Retinal pigment epithelial cell (primary cell): ENCODE data around the gene SRRM2.

Experiments
- DNase-seq: peaks from one replicate; pipeline ENCODE4 v3.0.0-alpha.2; 2010; ENCODE audit warnings: low read depth
- H3K4me3 ChIP-seq: 2 replicates; pipeline ENCODE4 v1.5.1; 2011; ENCODE audit warnings: mild to moderate bottlenecking, low read length, control low read depth, moderate library complexity
- TF ChIP-seq, protein P1 (sequence below): conservative IDR thresholded peaks from 2 replicates; pipeline ENCODE4 v1.5.1; 2011; ENCODE audit warnings: low read depth, low read length, control low read depth, inconsistent platforms

SRRM2 gene

DNA sequence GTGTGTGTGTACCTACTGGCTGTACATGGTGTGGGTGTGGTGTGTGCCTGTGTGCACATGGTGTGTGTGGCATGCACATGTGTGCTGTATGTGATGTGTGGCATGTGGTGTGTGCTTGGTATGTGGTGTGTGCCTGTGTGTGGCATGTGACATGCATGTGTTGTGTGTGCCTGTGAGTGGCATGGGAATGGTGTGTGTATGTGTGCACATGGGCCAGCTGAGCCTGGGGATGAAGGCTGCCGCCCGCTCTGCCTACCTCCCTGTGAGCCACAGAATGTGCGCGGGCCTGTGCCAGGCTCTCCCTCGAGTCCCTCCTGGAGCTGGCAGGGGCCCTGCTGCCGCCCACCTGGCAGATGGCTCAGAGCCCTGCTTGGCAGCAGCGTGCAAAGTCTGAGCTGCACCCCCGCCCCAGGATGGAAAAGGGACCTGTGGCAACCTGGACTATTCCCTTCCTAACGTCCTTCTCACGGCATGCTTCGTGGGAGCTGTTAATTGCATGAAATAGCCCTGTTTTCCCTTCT, 41.7 kb upstream of the SRRM2 start:
- H3K4me3 ChIP-seq, result no peak overlapping the region
- DNase-seq, result no peak
- TF ChIP-seq, protein P1, sequence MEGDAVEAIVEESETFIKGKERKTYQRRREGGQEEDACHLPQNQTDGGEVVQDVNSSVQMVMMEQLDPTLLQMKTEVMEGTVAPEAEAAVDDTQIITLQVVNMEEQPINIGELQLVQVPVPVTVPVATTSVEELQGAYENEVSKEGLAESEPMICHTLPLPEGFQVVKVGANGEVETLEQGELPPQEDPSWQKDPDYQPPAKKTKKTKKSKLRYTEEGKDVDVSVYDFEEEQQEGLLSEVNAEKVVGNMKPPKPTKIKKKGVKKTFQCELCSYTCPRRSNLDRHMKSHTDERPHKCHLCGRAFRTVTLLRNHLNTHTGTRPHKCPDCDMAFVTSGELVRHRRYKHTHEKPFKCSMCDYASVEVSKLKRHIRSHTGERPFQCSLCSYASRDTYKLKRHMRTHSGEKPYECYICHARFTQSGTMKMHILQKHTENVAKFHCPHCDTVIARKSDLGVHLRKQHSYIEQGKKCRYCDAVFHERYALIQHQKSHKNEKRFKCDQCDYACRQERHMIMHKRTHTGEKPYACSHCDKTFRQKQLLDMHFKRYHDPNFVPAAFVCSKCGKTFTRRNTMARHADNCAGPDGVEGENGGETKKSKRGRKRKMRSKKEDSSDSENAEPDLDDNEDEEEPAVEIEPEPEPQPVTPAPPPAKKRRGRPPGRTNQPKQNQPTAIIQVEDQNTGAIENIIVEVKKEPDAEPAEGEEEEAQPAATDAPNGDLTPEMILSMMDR, result no peak

DNA sequence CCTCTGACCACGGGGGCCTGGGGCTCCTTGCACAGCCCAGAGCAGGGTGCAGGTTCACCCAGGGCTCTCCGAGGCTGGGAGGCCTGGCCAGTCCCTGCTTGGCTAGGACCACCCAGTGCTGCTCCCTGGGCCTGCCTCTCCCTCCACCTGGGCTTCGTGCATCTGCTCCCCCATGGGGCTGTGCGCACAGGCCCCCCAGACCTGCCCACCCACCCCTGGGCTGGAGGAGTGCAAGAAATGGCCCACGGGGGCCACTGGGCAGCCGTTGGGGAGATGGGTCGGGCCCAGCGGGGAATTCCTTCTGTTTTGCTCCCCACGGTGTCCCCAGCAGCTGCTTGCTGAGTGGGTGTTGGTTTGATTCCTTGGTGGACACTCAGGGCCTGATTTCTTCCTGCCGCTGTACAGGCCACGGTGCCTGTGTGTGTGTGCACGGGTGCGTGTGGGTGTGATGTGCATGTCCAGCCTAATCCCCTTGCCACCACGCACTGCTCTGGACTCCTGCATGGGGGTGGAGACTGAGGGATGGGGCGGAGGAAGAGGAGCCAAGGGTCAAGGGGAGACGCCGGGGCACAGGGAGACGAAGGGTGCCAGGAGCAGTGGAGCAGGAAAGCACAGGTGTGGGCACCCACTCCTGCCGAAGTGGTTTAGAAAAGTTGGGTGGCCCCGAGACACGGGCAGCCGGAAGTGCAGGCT, 40.9 kb upstream of the SRRM2 start:
- TF ChIP-seq, protein P1, result no peak
- DNase-seq, result no peak
- no peak overlapping the region for H3K4me3 ChIP-seq

DNA sequence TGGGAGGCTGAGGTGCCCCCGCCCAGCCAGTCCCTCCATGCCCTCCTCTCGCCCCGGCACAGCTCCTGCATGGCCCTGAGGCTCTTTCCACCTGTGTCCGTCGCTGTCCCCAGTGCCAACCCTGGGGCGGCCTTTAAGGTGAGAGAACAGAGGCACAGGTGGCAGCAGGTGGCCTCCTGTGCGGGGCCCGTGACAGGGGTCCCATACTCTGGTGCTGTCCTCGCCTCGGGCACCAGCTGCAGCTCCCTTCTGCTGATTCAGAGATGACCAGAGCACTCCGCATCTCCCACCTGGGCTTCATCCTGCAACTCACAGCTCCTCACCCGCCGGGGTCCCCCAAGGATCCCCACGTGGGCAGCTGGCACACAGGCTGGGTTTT, 40.4 kb upstream of the SRRM2 start:
- no peak for DNase-seq
- H3K4me3 ChIP-seq, result no peak overlapping the region
- TF ChIP-seq, protein P1, result no peak

DNA sequence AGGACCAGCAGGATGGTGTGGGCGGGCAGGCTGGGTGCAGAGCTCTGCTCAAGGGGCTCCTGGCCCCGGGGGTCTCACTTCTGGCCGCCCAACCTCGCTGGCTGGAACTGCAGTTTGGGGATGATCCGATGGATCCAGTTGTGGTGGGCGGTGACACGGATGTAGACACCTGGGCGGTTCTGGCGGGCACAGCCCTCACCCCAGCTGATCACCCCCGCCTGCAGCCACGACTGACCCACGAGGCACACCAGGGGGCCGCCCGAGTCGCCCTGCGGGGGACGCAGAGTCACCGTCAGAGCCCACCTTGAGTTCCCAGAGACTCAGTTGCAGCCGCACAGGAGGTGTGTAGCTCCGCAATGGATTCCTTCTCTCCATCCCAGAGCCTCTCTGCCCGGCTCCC, 39.9 kb upstream of the SRRM2 start:
- no peak for DNase-seq
- no peak overlapping the region for H3K4me3 ChIP-seq

DNA sequence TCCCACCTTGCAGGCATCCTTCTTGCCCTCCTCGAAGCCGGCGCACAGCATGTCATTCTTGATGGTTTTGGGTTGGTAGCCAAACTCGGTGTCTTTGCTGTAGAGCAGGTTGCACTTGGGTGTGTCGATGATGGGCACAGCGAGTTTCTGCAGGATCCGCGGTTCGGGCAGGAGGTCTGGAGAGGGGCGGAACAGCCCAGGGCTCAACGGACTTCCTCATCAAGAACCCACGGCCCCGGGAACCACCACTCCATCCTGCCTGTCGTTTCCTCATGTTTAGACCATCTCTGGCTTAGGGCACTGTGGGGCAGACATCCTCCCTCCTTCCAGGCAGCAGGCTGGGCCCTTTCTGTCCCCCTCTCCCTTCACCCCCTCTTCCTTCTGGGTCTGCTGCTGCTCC, 38.9 kb upstream of the SRRM2 start:
- no peak for DNase-seq
- no peak overlapping the region for H3K4me3 ChIP-seq
- TF ChIP-seq, protein P1, result no peak

More for the DNA sequence above, 39.9 kb upstream of the SRRM2 start:
- TF ChIP-seq, protein P1, result no peak

DNA sequence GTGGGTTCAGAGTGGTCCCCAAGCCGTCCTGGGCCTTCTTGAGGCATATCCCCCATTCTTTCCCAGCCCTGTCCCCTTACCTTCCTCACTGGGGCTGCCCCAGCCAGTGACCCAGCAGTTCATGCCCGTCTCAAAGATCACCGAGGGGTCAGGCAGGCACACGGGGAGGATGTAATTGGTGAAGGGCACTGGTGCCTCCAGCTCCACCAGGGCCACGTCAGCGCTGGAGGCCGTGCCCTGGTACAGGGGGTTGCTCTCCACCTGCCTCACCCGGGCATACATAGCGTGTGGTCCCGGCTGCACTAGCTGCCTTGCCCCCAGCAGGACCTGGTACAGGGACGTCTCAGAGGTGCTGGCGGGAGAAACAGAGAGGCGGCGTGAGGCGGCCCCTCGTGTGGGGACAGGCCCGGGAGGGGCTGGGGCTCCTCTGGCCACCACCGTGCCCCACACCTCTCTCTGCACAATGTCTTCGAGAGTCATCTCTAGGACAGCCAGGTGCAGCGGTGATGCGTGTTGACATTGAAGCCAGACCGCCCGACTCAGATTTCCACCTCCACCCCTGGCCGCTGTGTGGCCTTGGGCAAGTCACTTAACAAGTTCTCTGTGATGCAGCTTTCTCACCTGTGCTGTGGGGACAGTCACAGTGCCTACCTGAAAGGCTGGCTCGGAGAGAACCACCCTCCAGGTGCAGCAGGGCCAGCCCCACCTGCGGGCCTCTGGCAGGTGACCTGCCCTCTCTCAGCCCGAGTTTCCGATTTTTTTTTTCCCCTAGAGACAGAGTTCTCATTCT, 38.3 kb upstream of the SRRM2 start:
- TF ChIP-seq, protein P1, result no peak
- no peak overlapping the region for H3K4me3 ChIP-seq
- no peak for DNase-seq
